ENCODE results near the gene PLXDC1.

DNA sequence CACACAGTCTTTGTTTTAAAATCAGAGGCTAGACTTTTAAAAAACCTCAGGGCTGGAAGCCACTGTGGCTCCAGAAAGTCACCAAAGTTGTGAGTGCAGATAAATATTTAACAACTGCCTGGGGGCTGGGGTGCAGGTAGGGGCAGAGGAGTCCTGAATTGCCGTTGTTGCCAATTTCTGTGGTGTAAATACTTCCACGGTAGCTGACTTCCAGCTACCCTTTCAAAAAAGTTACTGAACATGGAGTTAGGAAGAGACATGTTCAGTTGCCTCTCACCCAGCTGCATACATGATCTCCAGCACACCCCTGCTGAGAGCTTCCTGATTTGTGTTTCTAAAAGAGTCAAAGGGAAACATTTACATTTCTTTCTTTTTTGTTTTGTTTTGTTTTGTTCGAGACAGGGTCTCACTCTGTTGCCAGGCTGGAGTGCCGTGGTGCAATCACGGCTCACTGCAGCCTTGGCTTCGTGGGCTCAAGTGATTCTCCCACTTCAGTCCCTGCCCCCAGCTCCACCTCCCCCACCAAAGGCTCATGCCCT is 58.7 kb downstream of the PLXDC1 start:
- TF ChIP-seq ZNF274 (IDR thresholded peaks at IDR 0.05; ENCODE audit: low read depth, low read length), result no peak
- TF ChIP-seq YY1 (IDR thresholded peaks at IDR 0.05; ENCODE audit: insufficient read depth, insufficient read length), result no peak
- no peak for TF ChIP-seq SUZ12 (IDR thresholded peaks at IDR 0.05; ENCODE audit: extremely low read depth, insufficient read depth, insufficient read length)

Measured in NT2/D1 (cell line).